OCI-LY3 (cell line): Measurements from ENCODE around the gene TRDMT1.

Experiments
- H2AFZ ChIP-seq: fragments of 200-600, 300-600 bp; shearing (Covaris generic); 2 replicates; pipeline ENCODE4 v1.6.0; 2014; ENCODE audit warnings: antibody characterized with exemption, low read depth, low read length
- H3K27ac ChIP-seq: fragments of 200-600, 300-600 bp; sonication (generic); 2 replicates; pipeline ENCODE4 v1.5.1; 2014; ENCODE audit warnings: mild to moderate bottlenecking, low read length, moderate library complexity, mixed read lengths
- H3K27me3 ChIP-seq: fragments of 200-600, 300-600 bp; sonication (generic); 2 replicates; pipeline ENCODE4 v1.6.1; 2014; ENCODE audit warnings: low read depth, low read length, mixed read lengths
- H3K36me3 ChIP-seq: fragments of 200-600, 300-600 bp; sonication (generic); replicated peaks from 2 replicates; pipeline ENCODE3; 2014; ENCODE audit warnings: low read depth, low read length, mixed read lengths
- H3K4me1 ChIP-seq: fragments of 300-600, 200-600 bp; sonication (generic); 2 replicates; pipeline ENCODE4 v1.6.1; 2014; ENCODE audit warnings: low read length, mixed read lengths
- H3K4me2 ChIP-seq: fragments of 200-600, 300-600 bp; sonication (generic); 2 replicates; pipeline ENCODE4 v1.6.1; 2014; ENCODE audit warnings: low read length, mixed read lengths
- H3K4me3 ChIP-seq: fragments of 300-600, 200-600 bp; sonication (generic); 2 replicates; pipeline ENCODE4 v1.5.1; 2014; ENCODE audit warnings: antibody characterized with exemption, mild to moderate bottlenecking, low read length, moderate library complexity
- H3K79me2 ChIP-seq: fragments of 300-600, 200-600 bp; shearing (Covaris generic); 2 replicates; pipeline ENCODE4 v1.6.1; 2014; ENCODE audit warnings: mild to moderate bottlenecking, low read length, mixed read lengths
- H3K9ac ChIP-seq: fragments of 300-600, 200-600 bp; shearing (Covaris generic); 2 replicates; pipeline ENCODE4 v1.6.0; 2014; ENCODE audit warnings: mild to moderate bottlenecking, low read length, moderate library complexity
- H3K9me3 ChIP-seq: fragments of 200-600, 300-600 bp; shearing (Covaris generic); 2 replicates; pipeline ENCODE4 v1.6.1; 2014; ENCODE audit warnings: low read length, mixed read lengths; ENCODE audit not compliant: insufficient read depth
- H4K20me1 ChIP-seq: fragments of 200-600, 300-600 bp; sonication (generic); 2 replicates; pipeline ENCODE4 v1.6.1; 2016; ENCODE audit warnings: low read length, mixed read lengths; ENCODE audit not compliant: insufficient read depth
- CTCF ChIP-seq: fragments of 200-600, 300-600 bp; sonication (generic); IDR thresholded peaks from 2 replicates; pipeline ENCODE4 v1.5.1; 2014; ENCODE audit warnings: antibody characterized with exemption, low read length, low read depth
- EZH2phosphoT487 ChIP-seq: fragments of 200-600 bp; shearing (Covaris generic); IDR thresholded peaks from 2 replicates; pipeline ENCODE4 v1.6.1; 2018; ENCODE audit warnings: antibody characterized with exemption, mixed run types, low read depth

TRDMT1 gene

DNA sequence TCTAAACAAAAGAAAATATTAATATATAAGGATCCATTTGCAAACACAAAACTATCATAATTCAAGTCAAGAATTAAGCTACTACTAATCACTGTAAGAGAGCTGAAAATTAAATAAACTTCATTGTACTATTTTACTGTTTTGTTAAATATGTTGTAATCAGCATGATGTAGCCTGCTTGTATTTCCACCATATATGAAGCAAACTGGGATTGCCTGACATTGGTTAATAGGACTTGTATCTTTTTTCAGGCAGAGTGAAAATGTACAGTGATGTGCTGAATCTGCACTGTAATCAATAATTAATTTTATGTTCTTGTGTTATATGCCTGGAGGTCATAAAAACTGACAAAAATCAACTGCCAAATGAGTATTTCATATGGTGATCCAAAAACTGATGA lies 25.4 kb downstream of the TRDMT1 start:
- no peak overlapping the region for H2AFZ ChIP-seq
- H4K20me1 ChIP-seq: no peaks in the 10 kb centered on the region
- H3K27ac ChIP-seq: no peak overlapping the region
- H3K4me2 ChIP-seq: no peak overlapping the region
- no peak overlapping the region for H3K4me3 ChIP-seq
- H3K79me2 ChIP-seq: no peaks in the 10 kb centered on the region
- H3K27me3 ChIP-seq: no peaks in the 10 kb centered on the region
- H3K36me3 ChIP-seq: no peaks in the 10 kb centered on the region
- no peaks in the 10 kb centered on the region for H3K4me1 ChIP-seq
- H3K9ac ChIP-seq: no peak overlapping the region
- no peaks in the 10 kb centered on the region for H3K9me3 ChIP-seq
- TF ChIP-seq CTCF (no peak), EZH2phosphoT487 (no peak)

- H3K9ac ChIP-seq: no peak overlapping the region
- no peaks in the 10 kb centered on the region for H3K27me3 ChIP-seq
- no peak overlapping the region for H3K27ac ChIP-seq
- no peaks in the 10 kb centered on the region for H3K79me2 ChIP-seq
- H3K4me2 ChIP-seq: no peak overlapping the region
- H3K4me3 ChIP-seq: no peak overlapping the region
- H3K4me1 ChIP-seq: no peaks in the 10 kb centered on the region
- H4K20me1 ChIP-seq: no peaks in the 10 kb centered on the region
- no peak overlapping the region for H2AFZ ChIP-seq
- H3K9me3 ChIP-seq: no peaks in the 10 kb centered on the region
- no peaks in the 10 kb centered on the region for H3K36me3 ChIP-seq
- TF ChIP-seq CTCF (no peak), EZH2phosphoT487 (no peak)
Observed at GRCh38 chr10:17175551-17175950, 25.9 kb downstream of the TRDMT1 start.

DNA sequence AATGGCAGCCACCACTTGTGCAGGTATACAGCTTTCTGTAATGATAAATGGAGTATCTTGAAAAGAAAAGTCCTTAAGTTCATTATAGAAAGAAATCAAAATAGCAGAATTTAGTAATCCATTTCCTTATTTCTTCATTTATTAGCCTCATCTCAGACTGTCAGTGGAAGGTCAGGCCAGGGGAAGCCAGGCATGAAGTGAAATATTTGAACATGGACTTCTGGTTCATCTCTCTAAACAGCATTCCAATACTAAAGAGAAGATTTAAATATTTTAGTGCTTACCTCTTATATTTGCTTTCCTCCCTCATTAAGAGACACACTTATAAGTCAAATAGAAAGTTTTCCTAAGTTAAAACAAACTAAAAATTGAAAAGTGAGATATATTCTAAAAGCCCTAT lies 26.8 kb downstream of the TRDMT1 start:
- H3K27ac ChIP-seq: no peak overlapping the region
- H4K20me1 ChIP-seq: no peaks in the 10 kb centered on the region
- H3K79me2 ChIP-seq: no peaks in the 10 kb centered on the region
- TF ChIP-seq CTCF: no peak
- no peak for TF ChIP-seq EZH2phosphoT487
- no peak overlapping the region for H3K4me3 ChIP-seq
- H3K4me2 ChIP-seq: no peak overlapping the region
- no peaks in the 10 kb centered on the region for H3K27me3 ChIP-seq
- no peaks in the 10 kb centered on the region for H3K4me1 ChIP-seq
- no peak overlapping the region for H3K9ac ChIP-seq
- no peaks in the 10 kb centered on the region for H3K9me3 ChIP-seq
- H3K36me3 ChIP-seq: no peaks in the 10 kb centered on the region
- H2AFZ ChIP-seq: no peak overlapping the region

DNA sequence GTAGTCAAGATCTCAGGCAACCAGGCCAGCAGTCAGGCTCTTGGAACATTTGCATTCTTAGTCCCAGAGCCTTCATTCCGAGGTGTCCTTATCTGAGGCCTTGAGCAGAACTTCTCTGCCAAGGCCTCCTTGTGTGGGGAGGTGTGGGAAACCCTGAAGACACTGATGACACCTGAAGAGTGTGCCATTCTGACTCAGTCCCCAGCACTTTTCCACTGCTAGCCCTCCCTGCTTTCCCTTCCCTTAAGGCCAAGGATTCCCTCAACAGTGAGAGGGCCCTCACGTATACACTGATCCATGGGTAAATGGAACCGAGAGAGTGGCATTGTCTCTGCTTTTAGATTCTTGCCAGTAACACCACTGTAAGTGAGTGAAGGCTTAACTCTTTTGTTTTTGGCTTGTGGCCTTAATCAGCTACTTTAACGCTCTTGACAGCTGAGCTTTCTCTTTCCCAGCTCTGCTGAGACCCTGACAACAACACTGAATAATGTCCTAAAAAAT lies 30.3 kb downstream of the TRDMT1 start:
- Histone ChIP-seq H3K79me2 (no peaks in the 10 kb centered on the region), H3K4me3 (no peak overlapping the region), H3K9ac (no peak overlapping the region), H3K9me3 (no peaks in the 10 kb centered on the region), H2AFZ (no peak overlapping the region), H3K4me2 (no peak overlapping the region), H3K36me3 (no peaks in the 10 kb centered on the region), H3K27ac (no peak overlapping the region), H3K4me1 (no peaks in the 10 kb centered on the region), H4K20me1 (no peaks in the 10 kb centered on the region), H3K27me3 (no peaks in the 10 kb centered on the region)
- TF ChIP-seq EZH2phosphoT487 (no peak), CTCF (no peak)
